GOT3 (cell line): Measurements from ENCODE around the gene TESPA1.
A peak's percentile ranks its signal among the peaks of the same experiment; 100 is the strongest.
"Not testable (repeated sequence)": the region's sequence is repeated elsewhere in the genome, so short reads cannot be mapped to it uniquely, and the experiment has no call there.

Experiments
- DNase-seq: peaks from one replicate; lab custom pipeline; 2025; ENCODE audit warnings: mixed read lengths; lab: John Stamatoyannopoulos, UW

The TESPA1 gene

GRCh38 chr12:54984658-54985376 is at the start of gene TESPA1:
Gene TESPA1, minus strand, starts transcription at chr12:54984762. Its CDS starts 10,200 bp downstream, at chr12:54974562.
- DNase-seq = no peak

GRCh38 chr12:55034218-55034617 is 49.7 kb upstream of the TESPA1 start:
- DNase-seq = no peak

- no peak for DNase-seq
Observed at GRCh38 chr12:55025508-55025907, 40.9 kb upstream of the TESPA1 start.

GRCh38 chr12:55024575-55024974 is 40.0 kb upstream of the TESPA1 start:
- no peak for DNase-seq

GRCh38 chr12:55019784-55020183 is 35.2 kb upstream of the TESPA1 start, which contains the start of gene NEUROD4:
Gene NEUROD4, plus strand, starts transcription at chr12:55019974. Its CDS starts 6,466 bp downstream, at chr12:55026440.
- DNase-seq = peak; percentile 16

GRCh38 chr12:55017416-55017925 is 32.9 kb upstream of the TESPA1 start:
- DNase-seq = no peak

- no peak for DNase-seq
Observed at GRCh38 chr12:55008944-55009585, 24.5 kb upstream of the TESPA1 start.

GRCh38 chr12:55002355-55002754 is 17.8 kb upstream of the TESPA1 start:
- DNase-seq = no peak

- no peak for DNase-seq
Observed at GRCh38 chr12:55001198-55001868, 16.8 kb upstream of the TESPA1 start.

- no peak for DNase-seq
Observed at GRCh38 chr12:54998958-54999510, 14.5 kb upstream of the TESPA1 start.

- no peak for DNase-seq
Observed at GRCh38 chr12:54997929-54998522, 13.5 kb upstream of the TESPA1 start.

- DNase-seq = no peak
Observed at GRCh38 chr12:54996205-54996604, 11.6 kb upstream of the TESPA1 start.

GRCh38 chr12:54993181-54993835 is 8.7 kb upstream of the TESPA1 start:
- DNase-seq = no peak

- no peak for DNase-seq
Observed at GRCh38 chr12:54991991-54992375, 7.4 kb upstream of the TESPA1 start.

GRCh38 chr12:54991161-54991990 is 6.8 kb upstream of the TESPA1 start:
- no peak for DNase-seq

GRCh38 chr12:54989829-54990228 is 5.3 kb upstream of the TESPA1 start:
- DNase-seq = no peak

GRCh38 chr12:54988402-54989054 is 4.0 kb upstream of the TESPA1 start:
- DNase-seq = no peak

- DNase-seq = no peak
Observed at GRCh38 chr12:54987611-54988231, 3.2 kb upstream of the TESPA1 start.

- DNase-seq = not testable (repeated sequence)
Observed at GRCh38 chr12:54986773-54987172, 2.2 kb upstream of the TESPA1 start.
